HG02970 (cell line): ENCODE data around the gene RAPGEF6.
"Not testable (repeated sequence)": the region's sequence is repeated elsewhere in the genome, so short reads cannot be mapped to it uniquely, and the experiment has no call there.

Experiments used
- ATAC-seq: cut with Tn5 transposase; IDR thresholded peaks from one replicate; pipeline ENCODE4 v1.9.1; 2021; ENCODE audit warnings: mild to moderate bottlenecking, moderate library complexity, moderate number of reproducible peaks; ENCODE audit not compliant: unreplicated experiment, low FRiP score

The RAPGEF6 gene

DNA sequence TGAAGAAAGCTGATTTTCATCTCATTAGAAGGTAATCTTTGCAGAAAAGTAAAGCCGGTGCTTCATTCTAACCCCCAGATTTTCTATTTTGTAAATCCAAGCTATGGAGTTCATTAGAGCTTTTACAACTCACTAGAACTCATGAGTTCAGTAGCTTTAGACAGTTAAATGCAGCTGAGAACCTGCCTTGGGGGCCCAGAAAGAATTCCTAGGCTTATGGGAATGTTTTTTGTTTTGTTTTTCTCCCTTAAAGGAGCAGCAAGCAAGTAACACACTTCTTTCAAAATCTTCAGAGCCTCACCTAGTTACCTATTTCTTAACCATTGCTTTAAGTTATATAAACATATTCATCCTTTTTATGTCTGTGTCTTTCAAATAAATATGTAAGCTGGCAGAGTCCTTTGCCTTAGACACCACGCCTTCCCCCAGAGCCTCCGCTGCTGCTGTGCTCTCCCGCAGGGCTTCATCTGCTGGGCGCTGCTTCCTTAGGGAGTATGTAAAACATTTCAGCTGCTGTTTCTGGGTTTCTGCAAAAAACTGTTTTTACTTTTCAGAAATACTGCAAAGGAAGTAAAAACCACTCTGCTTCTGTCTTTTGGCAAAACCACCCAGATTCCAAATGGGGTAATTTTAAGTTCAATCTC lies 238.3 kb downstream of the RAPGEF6 start:
- ATAC-seq, result no peak

DNA sequence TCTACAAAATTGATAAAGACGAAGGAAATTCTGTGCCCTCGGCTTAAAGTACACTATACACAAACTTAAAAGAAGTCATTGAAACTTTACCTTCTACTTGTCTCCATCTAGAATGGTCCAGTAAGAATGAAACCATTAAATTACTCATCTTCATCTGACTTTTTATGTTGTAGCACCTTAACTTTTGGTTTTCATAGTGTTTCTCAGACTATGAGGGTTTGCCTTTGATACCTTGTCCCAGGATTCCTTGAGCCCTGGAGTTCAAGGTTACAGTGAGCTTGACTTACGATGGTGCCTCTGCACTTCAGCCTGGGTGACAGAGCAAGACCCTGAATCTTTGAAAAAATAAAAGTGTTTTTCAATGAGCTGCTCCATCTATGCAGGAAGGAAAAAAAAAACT lies 239.0 kb downstream of the RAPGEF6 start:
- ATAC-seq, result no peak

DNA sequence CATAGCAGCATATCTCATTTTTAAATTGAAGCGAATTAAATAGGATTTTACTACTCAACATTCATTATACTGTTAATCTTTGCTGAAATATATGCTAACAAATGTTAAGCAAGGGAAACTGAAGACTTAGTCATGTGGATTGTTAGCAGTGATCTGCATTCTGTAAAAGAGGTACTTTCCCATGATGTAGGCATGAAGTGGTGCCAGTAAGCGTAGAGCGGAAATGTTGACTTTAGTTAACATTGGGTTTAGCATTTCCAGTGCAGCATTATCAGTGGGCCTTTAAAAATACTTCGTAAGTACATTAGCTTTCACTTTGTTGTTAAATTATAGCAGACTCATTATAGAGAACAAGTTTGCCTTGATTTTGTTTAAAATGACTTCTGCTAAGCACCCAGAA lies 240.9 kb downstream of the RAPGEF6 start:
- peak; percentile 72 for ATAC-seq

DNA sequence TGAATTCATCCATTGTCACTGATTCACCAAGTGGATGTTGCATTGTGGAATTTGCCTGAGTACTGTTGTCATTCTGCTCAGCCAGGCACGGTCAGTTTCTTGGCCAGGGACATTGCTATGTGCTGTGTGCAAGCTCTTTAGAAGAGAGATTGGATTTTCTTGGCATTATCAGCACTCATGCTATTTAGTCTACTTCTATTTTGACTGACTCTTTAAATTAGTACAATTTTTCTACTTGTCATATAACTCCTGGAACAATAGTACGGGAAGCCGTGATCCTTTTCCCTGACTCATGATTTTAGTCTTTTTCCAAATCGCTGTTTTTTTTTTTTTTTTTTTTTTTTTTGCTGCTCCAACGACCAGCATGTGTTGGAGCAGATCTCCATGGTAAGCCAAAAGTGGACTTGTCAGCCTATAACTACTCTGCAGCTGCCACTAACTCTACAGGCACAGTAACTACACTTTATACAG lies 241.5 kb downstream of the RAPGEF6 start:
- no peak for ATAC-seq

DNA sequence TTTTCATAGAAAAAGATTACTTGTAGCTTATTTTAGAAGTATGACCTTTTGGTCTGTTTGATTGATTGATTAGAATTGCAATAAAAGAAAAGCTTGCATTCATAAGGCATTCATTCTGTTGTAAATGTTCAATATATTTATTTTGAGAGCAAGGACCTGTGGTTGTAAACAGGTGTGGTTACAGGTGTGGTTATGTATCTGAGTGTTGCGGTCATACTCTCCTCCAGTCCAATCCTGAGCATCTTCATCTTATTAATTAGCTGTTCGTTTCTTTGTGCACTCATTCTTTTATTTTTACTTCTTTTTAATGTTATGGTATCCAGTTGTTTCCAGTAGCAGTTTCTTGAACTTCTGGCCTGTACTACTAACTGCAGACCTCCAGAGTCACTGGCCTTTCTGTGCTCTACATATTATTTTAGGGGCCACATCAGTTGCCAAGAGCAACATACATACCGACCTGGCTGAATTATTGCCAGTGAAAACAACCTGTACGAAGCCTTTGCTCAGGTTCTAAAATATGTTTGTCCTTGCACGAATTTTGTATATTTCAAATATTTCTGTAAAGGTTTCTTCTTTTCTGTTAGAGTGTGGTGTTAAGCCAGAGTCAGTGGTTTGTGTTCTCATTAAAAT lies 242.4 kb downstream of the RAPGEF6 start:
- ATAC-seq, result no peak

DNA sequence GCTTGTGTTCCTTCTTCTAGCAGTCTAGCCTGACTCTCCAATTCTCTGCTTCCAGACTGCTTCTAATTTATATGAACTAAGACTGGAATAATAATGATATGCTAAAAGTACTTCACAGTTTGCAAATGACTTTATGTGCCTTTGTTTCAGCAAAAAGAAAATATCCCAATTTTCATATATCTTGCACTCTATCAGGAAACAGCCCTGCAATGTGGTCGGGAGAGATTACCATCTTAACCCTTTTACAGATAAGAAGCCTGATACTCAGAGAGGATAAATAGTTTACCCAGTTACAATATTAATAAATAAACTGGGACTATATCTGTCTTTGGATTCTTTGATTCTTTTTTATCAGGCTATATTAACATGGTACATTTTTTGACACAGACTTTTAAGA lies 245.2 kb downstream of the RAPGEF6 start:
- ATAC-seq, result no peak

DNA sequence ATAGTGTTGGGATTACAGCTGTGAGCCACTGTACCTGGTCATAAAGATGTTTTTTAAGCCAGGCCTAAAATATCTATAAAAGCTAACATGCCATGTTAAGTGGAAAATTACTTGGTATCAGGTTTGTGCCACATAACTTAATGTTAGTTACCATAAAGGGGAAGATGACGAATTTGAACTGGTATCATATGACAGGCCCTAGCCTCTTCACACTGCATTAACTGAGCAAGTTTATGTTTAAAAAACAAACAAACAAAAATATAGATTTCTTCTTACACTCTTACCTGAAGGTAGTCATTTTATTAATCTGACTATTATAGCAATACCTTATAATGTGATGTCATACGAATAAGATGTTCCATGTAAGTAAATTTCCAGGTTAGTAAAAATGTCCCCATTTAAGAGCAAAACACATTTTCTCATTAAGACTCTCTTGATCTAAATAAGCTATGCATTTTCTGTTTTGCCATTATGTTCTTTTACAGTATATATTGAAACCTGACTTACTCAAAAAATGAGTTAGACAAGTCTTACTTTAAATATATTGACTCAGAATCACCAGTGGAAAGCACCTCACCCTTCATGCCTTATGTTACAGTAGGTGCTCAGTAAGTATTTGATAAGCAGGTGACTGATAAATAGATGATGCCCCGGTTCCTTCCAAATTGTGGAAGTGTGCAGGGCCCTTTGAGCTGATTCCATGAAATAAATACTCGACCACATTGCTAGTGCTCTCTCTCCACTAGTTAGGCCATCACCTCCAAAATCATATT lies 245.7 kb downstream of the RAPGEF6 start:
- ATAC-seq, result no peak

DNA sequence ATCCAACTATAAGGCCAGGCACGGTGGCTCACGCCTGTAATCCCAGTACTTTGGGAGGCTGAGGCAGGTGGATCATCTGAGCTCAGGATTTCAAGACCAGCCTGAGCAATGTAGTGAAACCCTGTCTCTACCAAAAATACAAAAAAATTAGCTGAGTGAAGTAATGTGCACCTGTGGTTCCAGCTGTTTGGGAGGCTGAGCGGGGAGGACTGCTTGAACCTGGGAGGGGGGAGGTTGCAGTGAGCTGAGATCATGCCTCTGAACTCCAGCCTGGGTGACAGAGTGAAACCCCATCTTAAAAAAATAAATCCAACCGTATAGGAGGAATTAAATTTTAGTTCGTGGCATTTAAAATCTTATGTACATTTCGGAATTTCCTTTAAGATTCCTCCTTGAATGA lies 247.8 kb downstream of the RAPGEF6 start:
- no peak for ATAC-seq

DNA sequence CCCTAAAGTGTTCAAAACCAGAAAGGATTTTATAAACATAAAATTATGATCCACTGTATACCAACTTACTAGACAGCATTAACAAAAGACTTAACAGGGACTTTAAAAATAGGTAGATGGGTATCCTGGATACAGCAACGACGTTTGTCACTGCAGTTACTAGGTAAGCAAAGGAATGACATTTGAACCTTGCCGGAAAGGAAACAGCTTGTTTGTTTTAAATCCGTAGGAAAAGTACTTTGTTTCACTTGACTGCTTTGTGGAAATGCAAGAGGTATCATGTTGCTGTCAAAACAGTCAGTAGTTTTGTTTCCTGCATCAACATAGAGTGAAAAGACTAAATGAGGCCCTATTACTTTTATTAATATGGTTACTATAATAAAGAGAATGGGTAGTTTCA lies 248.2 kb downstream of the RAPGEF6 start:
- no peak for ATAC-seq

DNA sequence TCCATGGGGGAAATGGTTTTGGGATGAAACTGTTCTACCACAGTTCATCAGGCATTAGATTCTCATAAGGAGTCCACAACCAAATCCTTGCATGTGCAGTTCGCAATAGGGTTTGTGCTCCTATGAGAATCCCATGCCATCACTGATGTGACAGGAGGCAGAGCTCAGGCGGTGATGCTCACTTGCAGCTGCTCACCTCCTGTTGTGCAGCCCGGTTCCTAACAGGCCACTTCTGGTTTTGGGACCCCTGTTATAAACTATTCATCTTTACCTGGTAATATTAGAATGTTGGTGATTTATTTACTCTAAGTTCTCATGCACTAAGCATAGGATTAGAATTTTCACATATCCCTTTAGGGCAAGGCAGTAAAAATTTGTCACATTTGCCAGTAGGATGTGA lies 248.9 kb downstream of the RAPGEF6 start:
- no peak for ATAC-seq

DNA sequence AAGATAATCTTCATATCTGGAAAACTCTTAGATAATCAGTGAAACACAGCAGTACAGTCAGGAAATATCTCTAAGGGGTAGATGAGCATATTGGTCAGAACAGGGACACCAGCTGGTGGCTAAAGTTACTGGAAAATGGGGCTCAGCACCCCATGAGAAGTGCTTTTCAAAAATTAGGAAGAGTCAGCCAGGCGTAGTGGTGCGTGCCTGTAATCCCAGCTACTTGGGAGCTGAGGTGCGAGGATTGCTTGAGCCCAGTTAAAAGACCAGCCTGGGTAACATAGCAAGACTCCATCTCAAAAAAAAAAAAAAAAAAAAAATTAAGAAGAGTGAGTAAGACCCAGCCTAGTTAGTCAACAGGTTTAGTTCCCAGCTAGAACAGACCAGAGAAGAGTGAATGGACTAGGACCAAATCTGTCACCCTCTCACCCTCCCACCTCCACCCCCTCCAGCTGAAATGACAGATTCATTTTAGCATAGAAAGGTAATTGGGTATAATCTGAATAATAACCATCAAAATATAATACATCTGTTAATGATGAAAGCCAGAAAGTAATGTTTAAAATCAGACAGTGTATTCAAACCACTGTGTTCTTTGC lies 250.3 kb downstream of the RAPGEF6 start:
- no peak for ATAC-seq

DNA sequence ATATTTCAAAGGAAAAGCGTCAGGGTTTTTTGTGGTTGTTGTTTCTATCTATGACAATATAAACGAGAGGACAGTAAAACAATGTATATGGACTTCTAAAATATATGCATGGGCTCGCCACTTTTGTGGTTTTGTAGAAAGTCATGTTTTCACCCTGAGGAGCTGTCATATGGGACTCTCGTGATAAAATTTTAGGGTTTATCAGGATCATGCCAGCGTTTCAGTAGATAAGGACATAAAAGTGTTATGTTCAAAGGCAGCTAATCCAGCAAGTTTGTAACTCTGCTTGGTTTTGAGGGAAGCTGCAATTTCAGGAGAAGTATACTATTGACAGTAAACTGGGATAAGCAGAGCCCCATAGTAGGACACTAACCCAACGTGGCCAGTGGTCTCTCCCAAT lies 250.9 kb downstream of the RAPGEF6 start:
- no peak for ATAC-seq

DNA sequence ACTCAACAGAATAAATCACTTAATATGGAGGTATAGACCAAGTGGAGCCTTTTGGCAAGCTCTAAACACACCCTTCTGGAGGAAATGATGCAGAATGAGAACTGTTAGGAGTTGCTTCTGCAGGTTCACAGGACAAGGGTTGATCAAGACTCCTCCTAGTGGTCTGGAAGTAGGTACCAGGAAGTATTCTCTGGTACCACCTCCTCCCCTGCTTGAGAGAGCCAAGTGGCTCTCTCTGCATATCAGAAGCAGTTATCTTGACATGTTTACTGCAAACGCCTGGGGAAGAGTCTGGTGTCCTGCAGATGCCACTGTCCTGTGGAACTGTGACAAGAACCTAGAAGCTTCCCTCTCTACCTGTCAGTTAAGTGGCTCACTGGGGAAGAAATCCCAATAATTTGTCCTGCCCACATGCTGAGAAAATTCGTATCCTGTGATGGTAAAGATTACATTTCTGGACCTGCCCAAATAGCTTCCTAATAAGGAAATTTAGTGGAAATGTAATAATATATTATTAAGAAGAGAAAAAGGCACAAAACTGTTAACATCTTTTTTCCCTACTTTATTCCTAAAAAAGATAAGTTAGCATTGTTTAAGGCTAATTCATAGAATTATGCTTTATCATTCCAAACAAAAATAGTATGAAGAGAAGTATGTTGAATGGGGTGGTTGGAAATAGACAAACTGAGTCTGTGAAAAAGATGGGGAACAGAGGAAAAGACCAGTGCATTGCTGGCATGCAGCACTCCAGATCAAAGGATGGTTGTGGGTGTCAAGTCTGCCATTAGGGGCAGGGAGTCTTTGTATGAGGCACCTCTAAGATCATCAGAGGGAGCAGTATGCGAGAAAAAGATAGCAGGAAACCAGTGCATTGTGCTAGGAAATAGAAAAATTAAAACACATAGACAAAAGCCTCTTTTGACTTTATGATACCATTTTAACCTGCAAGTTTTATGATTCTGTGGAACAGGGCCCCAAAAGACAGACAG lies 252.3 kb downstream of the RAPGEF6 start:
- peak; percentile 44 for ATAC-seq

DNA sequence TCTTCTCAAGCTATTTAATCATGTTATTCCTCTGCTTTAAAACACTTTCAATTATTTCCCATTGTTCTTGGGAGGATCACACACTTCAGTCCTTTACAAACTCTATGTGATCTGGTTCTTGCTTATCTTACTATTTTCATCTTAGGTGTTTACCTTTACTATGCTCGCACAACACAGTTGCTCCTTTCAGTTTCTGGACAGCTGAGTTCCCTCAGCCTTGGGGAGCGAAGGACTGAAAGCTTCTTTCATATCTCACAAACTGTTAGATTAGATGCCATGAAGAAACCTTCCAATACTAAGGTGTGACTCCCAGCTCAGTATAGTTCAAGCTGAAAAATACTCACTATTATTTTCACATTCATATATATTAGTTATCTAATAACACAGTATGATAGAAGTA lies 253.3 kb downstream of the RAPGEF6 start:
- peak; percentile 35 for ATAC-seq

DNA sequence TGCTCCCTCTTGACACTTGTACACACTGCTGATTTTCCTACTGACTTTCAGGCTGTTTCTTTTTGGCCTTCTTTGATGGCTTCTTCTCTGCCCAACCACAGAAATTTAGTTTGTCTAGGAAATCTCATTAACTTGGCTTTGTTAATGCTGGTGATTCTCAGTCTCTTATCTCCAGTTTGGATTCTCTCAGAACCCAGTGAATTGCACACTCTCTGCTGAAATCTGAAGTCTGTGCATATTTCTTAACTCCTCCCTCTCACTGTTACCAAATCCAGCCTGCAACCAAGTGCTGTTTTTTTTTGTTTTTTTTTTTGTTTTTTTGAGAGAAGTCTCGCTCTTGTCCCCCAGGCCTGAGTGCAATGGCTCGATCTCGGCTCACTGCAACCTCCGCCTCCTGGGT lies 254.0 kb downstream of the RAPGEF6 start:
- no peak for ATAC-seq

DNA sequence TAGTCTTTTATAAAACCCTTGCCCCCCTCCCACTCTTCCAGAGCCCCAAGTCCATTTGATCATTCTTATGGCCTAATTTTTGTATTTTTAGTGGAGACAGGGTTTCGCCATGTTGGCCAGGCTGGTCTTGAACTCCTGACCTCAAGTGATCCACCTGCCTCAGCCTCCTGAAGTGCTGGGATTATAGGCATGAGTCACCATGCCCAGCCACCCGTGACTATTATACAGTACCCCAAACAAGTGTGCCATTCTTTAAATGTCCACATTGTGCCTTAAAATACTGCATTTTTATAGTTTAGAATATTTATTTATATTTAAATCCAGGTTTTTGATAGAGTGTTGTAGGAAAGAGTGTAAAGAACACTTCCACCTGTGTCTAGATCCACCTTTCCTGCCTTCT lies 254.8 kb downstream of the RAPGEF6 start:
- ATAC-seq, result not testable (repeated sequence)

DNA sequence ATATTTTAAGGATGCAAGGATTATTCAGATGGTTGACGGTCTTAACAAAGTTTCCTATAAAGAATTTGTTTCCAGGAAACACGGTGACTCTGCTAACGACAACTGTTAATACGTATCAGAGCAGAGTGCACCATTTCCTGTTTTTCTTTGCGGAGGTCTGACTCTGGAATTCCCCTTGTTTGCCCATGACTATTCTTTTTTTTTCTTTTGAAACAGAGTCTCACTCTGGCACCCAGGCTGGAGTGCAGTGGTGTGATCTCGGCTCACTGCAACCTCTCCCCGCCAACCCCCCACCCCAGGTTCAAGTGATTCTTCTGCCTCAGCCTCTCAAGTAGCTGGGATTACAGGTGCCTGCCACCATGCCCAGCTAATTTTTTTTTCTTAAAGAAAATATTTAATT lies 255.3 kb downstream of the RAPGEF6 start:
- peak; percentile 32 for ATAC-seq

DNA sequence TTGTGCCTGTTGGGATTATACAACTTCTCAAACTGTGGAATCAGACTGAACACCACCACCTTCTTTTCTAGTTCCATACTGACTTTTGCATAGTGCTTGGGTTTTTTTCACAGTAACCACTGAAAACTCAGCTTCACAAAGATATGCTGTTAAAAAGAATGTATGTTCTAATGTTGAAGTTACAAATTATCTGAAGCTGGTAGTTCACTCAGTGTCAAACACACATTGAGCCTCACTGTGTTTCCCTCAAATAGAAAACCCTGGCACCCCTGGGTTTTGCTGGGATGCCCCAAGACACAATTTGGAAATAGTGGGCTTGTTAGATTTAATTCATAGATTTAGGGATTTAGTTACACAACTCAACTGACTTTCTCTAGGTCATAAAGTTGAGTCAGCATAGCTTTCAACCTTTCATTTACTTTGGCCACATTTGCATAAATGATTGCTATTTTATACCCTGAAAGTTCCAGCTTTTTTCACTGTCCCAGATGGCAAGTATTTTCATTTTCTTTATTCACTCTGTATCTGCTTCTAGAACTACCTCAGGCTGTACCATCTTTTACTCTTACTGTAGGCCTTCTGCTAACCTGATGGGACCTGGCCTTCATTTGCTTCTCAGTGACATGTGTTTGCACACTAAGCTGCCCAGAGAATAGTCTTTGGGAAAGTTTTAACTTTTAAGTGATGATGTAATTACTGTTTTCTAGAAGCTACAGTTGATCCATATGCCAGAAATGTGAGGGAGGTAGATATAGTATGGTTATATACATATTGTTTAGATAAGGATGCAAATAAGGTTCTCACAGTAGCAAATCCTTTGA lies 256.1 kb downstream of the RAPGEF6 start:
- ATAC-seq, result peak; percentile 32

DNA sequence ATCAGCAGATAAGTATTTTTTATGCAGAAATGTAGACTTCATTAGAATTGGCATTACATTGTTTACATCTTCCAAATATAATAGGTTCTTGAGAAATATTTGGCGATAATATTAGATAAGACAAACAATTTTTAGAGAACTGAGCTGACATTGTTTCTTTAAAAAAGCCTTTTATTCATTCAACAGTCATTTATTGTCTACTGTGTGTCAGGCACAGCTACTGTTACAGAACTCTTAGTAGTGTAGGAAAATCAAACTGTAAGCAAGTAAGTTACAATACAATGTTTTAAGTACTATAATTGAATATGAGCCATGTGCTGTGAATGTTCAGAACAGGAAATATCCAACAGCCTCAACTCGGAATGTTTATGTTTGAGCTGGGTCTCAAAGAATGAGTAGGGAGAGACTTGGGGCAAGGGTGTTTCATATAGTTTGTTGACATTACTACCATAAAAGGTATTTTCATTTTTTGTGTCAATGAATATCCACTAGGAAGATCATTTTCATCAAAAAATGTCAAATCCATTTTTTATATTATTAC lies 257.2 kb downstream of the RAPGEF6 start:
- no peak for ATAC-seq
